HFF-Myc (cell line): ENCODE measurements around the gene KCTD7.
"Not testable (repeated sequence)": the region's sequence is repeated elsewhere in the genome, so short reads cannot be mapped to it uniquely, and the experiment has no call there.

Source experiments
- DNase-seq: peaks from one replicate; pipeline ENCODE4 v3.0.0-alpha.2; 2011; ENCODE audit warnings: low read depth; ENCODE audit errors: extremely low read depth
- H3K4me3 ChIP-seq: replicated peaks from 2 replicates; pipeline ENCODE4 v1.5.1; 2011; ENCODE audit warnings: low read depth, mild to moderate bottlenecking, control low read depth, low read length
- CTCF ChIP-seq: IDR thresholded peaks from 2 replicates; pipeline ENCODE4 v1.5.1; 2012; ENCODE audit warnings: mild to moderate bottlenecking, low read depth, low read length, control low read depth; ENCODE audit errors: missing control alignments

KCTD7 gene

GRCh38 chr7:66683770-66684123 is 55.1 kb downstream of the KCTD7 start:
- DNase-seq = no peak
- no peak for TF ChIP-seq CTCF
- no peak overlapping the region for H3K4me3 ChIP-seq

GRCh38 chr7:66685663-66686062 is 57.0 kb downstream of the KCTD7 start:
- not testable (repeated sequence) for H3K4me3 ChIP-seq, DNase-seq

- no peak for DNase-seq
- no peak for TF ChIP-seq CTCF
- no peak overlapping the region for H3K4me3 ChIP-seq
Measured at GRCh38 chr7:66687186-66687585, 58.5 kb downstream of the KCTD7 start.

- not testable (repeated sequence) for DNase-seq, H3K4me3 ChIP-seq
Measured at GRCh38 chr7:66687672-66688071, 59.0 kb downstream of the KCTD7 start.

GRCh38 chr7:66689081-66689480 is 60.4 kb downstream of the KCTD7 start:
- TF ChIP-seq CTCF = no peak
- no peak overlapping the region for H3K4me3 ChIP-seq
- no peak for DNase-seq

GRCh38 chr7:66693331-66693730 is 64.7 kb downstream of the KCTD7 start:
- no peak overlapping the region for H3K4me3 ChIP-seq
- no peak for TF ChIP-seq CTCF
- DNase-seq = no peak
